ENCODE measurements around the gene GPR78. TPM values are rescaled to one million over a fixed set of nuclear protein-coding genes. Genes with fewer than 3 reads are reported as not detected.

GPR78 gene
- total and polyA plus RNA-seq, 2 of the 4 experiments (the other 2 are of a cell fraction), result under 0.01 to 0.10 TPM

GRCh38 chr4:8540991-8541390, 39.2 kb upstream of the GPR78 start:
- Histone ChIP-seq H2BK120ac (ENCODE audit: low read depth, low read length) (no peak overlapping the region), H3K27me3 (ENCODE audit: control insufficient read depth, insufficient read depth, low read length) (peaks cover 6% of the 10 kb centered on the region; the same call in 1 of the 2 replicates), H3K14ac (replicated peaks; ENCODE audit: low read depth, low read length) (no peak overlapping the region), H4K5ac (ENCODE audit: low read depth, low read length) (no peak overlapping the region), H4K20me1 (ENCODE audit: insufficient read depth, low read length) (no peaks in the 10 kb centered on the region), H2AK5ac (ENCODE audit: low read depth, low read length) (no peak overlapping the region), H2AFZ (replicated peaks; ENCODE audit: low read length, poor library complexity) (no peak overlapping the region), H3K36me3 (ENCODE audit: control insufficient read depth, insufficient read depth, low read length) (no peaks in the 10 kb centered on the region), H2BK20ac (ENCODE audit: low read depth, low read length) (no peak overlapping the region), H4K91ac (ENCODE audit: insufficient read depth, low read depth, low read length) (no peak overlapping the region), H3K4me3 (ENCODE audit: insufficient read depth, low read depth, low read length) (no peak overlapping the region), H2BK15ac (ENCODE audit: low read depth, low read length) (no peak overlapping the region), H3K9ac (ENCODE audit: low read depth, low read length) (no peak overlapping the region), H3K79me1 (ENCODE audit: low read depth in 1 of 2, low read length in 2 of 2) (no peaks in the 10 kb centered on the region), H3K56ac (ENCODE audit: extremely low read depth, insufficient read depth, low read length) (no peak overlapping the region), H3K18ac (ENCODE audit: low read depth, low read length) (no peak overlapping the region), H3K4me1 (ENCODE audit: control insufficient read depth, insufficient read depth, low read length) (peaks cover 4% of the 10 kb centered on the region; the same call in 1 of the 2 replicates), H4K8ac (ENCODE audit: low read depth in 2 of 2, low read length in 2 of 2) (no peak overlapping the region), H3K9me1 (ENCODE audit: insufficient read depth, low read length) (no peaks in the 10 kb centered on the region), H3K4ac (ENCODE audit: low read depth, low read length) (no peak overlapping the region), H3K4me2 (ENCODE audit: low read depth, low read length) (no peak overlapping the region), H3K9me3 (ENCODE audit: control insufficient read depth, insufficient read depth, low read length) (no peaks in the 10 kb centered on the region), H3K27ac (ENCODE audit: insufficient read depth, low read length) (no peak overlapping the region), H2BK5ac (ENCODE audit: low read depth, low read length, poor library complexity, severe bottlenecking) (no peak overlapping the region), H2AK9ac (replicated peaks; ENCODE audit: low read depth, low read length, poor library complexity) (no peak overlapping the region), H3K23ac (ENCODE audit: low read depth, low read length) (no peak overlapping the region)
- in situ Hi-C loops (cut with MboI; ENCODE audit: low sequenced_read_pairs) (no loop called here), intact Hi-C loops (cut with micrococcal nuclease) (no loop called here), dilution Hi-C loops (cut with HindIII; ENCODE audit: low sequenced_read_pairs, unreplicated experiment) (no loop called here)
- no CpG with 5 or more reads among the region's 8 CpGs for WGBS, 2 experiments (ENCODE audit: extremely low coverage in 2 of 2, insufficient read length in 1 of 2)
- no peak for ATAC-seq (ENCODE audit: low read depth)
- DNase-seq, result no peak
- ChIA-PET CTCF (no interaction called here), POLR2A (ENCODE audit: unreplicated experiment) (no interaction called here)
- TF ChIP-seq FOS (IDR thresholded peaks at IDR 0.05; ENCODE audit: low read depth, low read length), result no peak
- no peak for TF ChIP-seq NFE2L2 (IDR thresholded peaks at IDR 0.05; ENCODE audit: low read depth, low read length)
- TF ChIP-seq MXI1 (IDR thresholded peaks at IDR 0.05; ENCODE audit: borderline replicate concordance, low read depth, low read length), result no peak
- no peak for TF ChIP-seq ELK1 (IDR thresholded peaks at IDR 0.05; ENCODE audit: borderline replicate concordance, low read depth, low read length)
- TF ChIP-seq RAD21 (IDR thresholded peaks at IDR 0.05; ENCODE audit: low read length), result no peak
- no peak for TF ChIP-seq MAZ (IDR thresholded peaks at IDR 0.05; ENCODE audit: borderline replicate concordance, low read depth, low read length)
- no peak for TF ChIP-seq POLR2A (IDR thresholded peaks at IDR 0.05; ENCODE audit: low read depth, low read length)
- TF ChIP-seq RFX5 (IDR thresholded peaks at IDR 0.05; ENCODE audit: low read depth, low read length), result no peak
- no peak for TF ChIP-seq BHLHE40 (IDR thresholded peaks at IDR 0.05; ENCODE audit: low read depth, low read length)
- TF ChIP-seq CEBPB (IDR thresholded peaks at IDR 0.05; ENCODE audit: low read depth, low read length), result no peak
- no peak for TF ChIP-seq SMC3 (IDR thresholded peaks at IDR 0.05; ENCODE audit: low read depth, low read length)
- no peak for TF ChIP-seq CTCF (conservative IDR thresholded peaks at IDR 0.05; ENCODE audit: low read depth, low read length)
- no peak for TF ChIP-seq CHD1 (IDR thresholded peaks at IDR 0.05; ENCODE audit: low read depth, low read length)
- TF ChIP-seq RCOR1 (IDR thresholded peaks at IDR 0.05; ENCODE audit: insufficient replicate concordance, low read length), result no peak
- no peak for TF ChIP-seq MAFK (IDR thresholded peaks at IDR 0.05; ENCODE audit: low read depth, low read length)
- no peak for TF ChIP-seq USF2 (IDR thresholded peaks at IDR 0.05; ENCODE audit: low read depth, low read length)
- no TSS peak for BruUV-seq (replicated peaks)

Measured in IMR-90 (cell line).